GM19099 (cell line): ENCODE data around the gene DTD1.

Experiments used
- POLR2A ChIP-seq: IDR thresholded peaks from 3 replicates; pipeline ENCODE4 v1.6.1; 2011; ENCODE audit warnings: low read depth; ENCODE audit not compliant: insufficient read length; ENCODE audit errors: extremely low read depth

DTD1 gene

GRCh38 chr20:18634501-18634900 lies 46.6 kb downstream of the DTD1 start:
- TF ChIP-seq POLR2A = no peak

- no peak for TF ChIP-seq POLR2A
Measured at GRCh38 chr20:18635380-18635779, 47.5 kb downstream of the DTD1 start.

GRCh38 chr20:18637224-18637623 lies 49.4 kb downstream of the DTD1 start:
- TF ChIP-seq POLR2A = no peak

GRCh38 chr20:18638768-18639167 lies 50.9 kb downstream of the DTD1 start:
- no peak for TF ChIP-seq POLR2A

- TF ChIP-seq POLR2A = no peak
Measured at GRCh38 chr20:18639501-18639979, 51.7 kb downstream of the DTD1 start.

- TF ChIP-seq POLR2A = no peak
Measured at GRCh38 chr20:18645196-18645745, 57.4 kb downstream of the DTD1 start.

- no peak for TF ChIP-seq POLR2A
Measured at GRCh38 chr20:18645851-18646250, 58.0 kb downstream of the DTD1 start.

- TF ChIP-seq POLR2A = no peak
Measured at GRCh38 chr20:18647777-18648176, 59.9 kb downstream of the DTD1 start.

GRCh38 chr20:18650224-18650623 lies 62.4 kb downstream of the DTD1 start:
- TF ChIP-seq POLR2A = no peak

GRCh38 chr20:18653736-18654447 lies 66.0 kb downstream of the DTD1 start:
- TF ChIP-seq POLR2A = no peak

- TF ChIP-seq POLR2A = no peak
Measured at GRCh38 chr20:18654448-18654773, 66.6 kb downstream of the DTD1 start.

GRCh38 chr20:18657575-18657974 lies 69.7 kb downstream of the DTD1 start:
- TF ChIP-seq POLR2A = no peak

GRCh38 chr20:18662279-18663040 lies 74.6 kb downstream of the DTD1 start:
- no peak for TF ChIP-seq POLR2A

- TF ChIP-seq POLR2A = no peak
Measured at GRCh38 chr20:18663932-18664331, 76.1 kb downstream of the DTD1 start.

GRCh38 chr20:18665135-18665534 lies 77.3 kb downstream of the DTD1 start:
- TF ChIP-seq POLR2A = no peak

- TF ChIP-seq POLR2A = no peak
Measured at GRCh38 chr20:18666803-18667415, 79.1 kb downstream of the DTD1 start.

- no peak for TF ChIP-seq POLR2A
Measured at GRCh38 chr20:18669241-18670019, 81.6 kb downstream of the DTD1 start.
